GM19438 (cell line): ENCODE results near the gene GATA6.
"Not testable (repeated sequence)": the region's sequence is repeated elsewhere in the genome, so short reads cannot be mapped to it uniquely, and the experiment has no call there.

ENCODE experiments used
- ATAC-seq: cut with Tn5 transposase; IDR thresholded peaks from one replicate; pipeline ENCODE4 v1.9.1; 2021; ENCODE audit warnings: low read depth; ENCODE audit not compliant: unreplicated experiment

GATA6 gene

GRCh38 chr18:22203536-22204213 lies 34.3 kb downstream of the GATA6 start:
- no peak for ATAC-seq

- ATAC-seq: no peak
Observed at GRCh38 chr18:22204214-22204536, 34.8 kb downstream of the GATA6 start.

GRCh38 chr18:22204996-22205395 lies 35.6 kb downstream of the GATA6 start:
- ATAC-seq: no peak

- no peak for ATAC-seq
Observed at GRCh38 chr18:22207021-22207758, 37.8 kb downstream of the GATA6 start.

- ATAC-seq: no peak
Observed at GRCh38 chr18:22210311-22210754, 40.9 kb downstream of the GATA6 start.

GRCh38 chr18:22211657-22212056 lies 42.3 kb downstream of the GATA6 start:
- ATAC-seq: no peak

- ATAC-seq: no peak
Observed at GRCh38 chr18:22213333-22213973, 44.1 kb downstream of the GATA6 start.

- ATAC-seq: no peak
Observed at GRCh38 chr18:22214731-22215528, 45.5 kb downstream of the GATA6 start.

- ATAC-seq: no peak
Observed at GRCh38 chr18:22218835-22219234, 49.4 kb downstream of the GATA6 start.

GRCh38 chr18:22219568-22220355 lies 50.4 kb downstream of the GATA6 start:
- no peak for ATAC-seq

GRCh38 chr18:22220585-22220984 lies 51.2 kb downstream of the GATA6 start:
- ATAC-seq: not testable (repeated sequence)

- no peak for ATAC-seq
Observed at GRCh38 chr18:22221350-22221749, 52.0 kb downstream of the GATA6 start.

- ATAC-seq: no peak
Observed at GRCh38 chr18:22223254-22223964, 54.0 kb downstream of the GATA6 start.

- no peak for ATAC-seq
Observed at GRCh38 chr18:22223965-22224322, 54.6 kb downstream of the GATA6 start.

- ATAC-seq: no peak
Observed at GRCh38 chr18:22224339-22224738, 55.0 kb downstream of the GATA6 start.

GRCh38 chr18:22226801-22227200 lies 57.4 kb downstream of the GATA6 start:
- ATAC-seq: no peak

GRCh38 chr18:22228976-22229375 lies 59.6 kb downstream of the GATA6 start:
- no peak for ATAC-seq

- no peak for ATAC-seq
Observed at GRCh38 chr18:22229456-22230124, 60.2 kb downstream of the GATA6 start.

- no peak for ATAC-seq
Observed at GRCh38 chr18:22230471-22230945, 61.1 kb downstream of the GATA6 start.
